ENCODE measurements around the gene MGAT3. TPM values are rescaled to one million over a fixed set of nuclear protein-coding genes. Genes with fewer than 3 reads are reported as not detected.

MGAT3 gene
- total and polyA plus RNA-seq, 2 of the 8 experiments (the other 6 are each of a cell fraction or from before 2014, with no cell fraction given) = 4.3 to 9.2 TPM

DNA sequence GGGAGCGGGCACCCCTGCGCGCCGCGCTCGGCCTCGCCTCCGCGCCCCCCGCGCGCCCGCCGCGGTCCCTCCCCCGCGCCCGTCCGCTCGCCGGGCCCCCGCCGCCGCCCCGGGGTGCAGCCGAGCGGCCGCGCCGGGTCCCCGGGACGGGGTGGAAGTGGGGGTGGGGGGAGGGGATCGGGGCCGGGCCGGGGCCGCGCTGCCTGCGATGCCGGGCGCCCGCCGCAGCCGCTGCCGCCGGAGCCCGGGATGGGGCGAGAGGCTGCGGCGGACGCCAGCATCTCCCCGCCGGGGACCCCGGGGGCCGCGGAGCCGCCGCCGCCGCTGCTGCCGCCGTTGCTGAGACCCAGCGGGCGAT, 365 bp downstream of the MGAT3 start:
- H3K56ac ChIP-seq (replicated peaks; ENCODE audit: insufficient read length, low read depth, low read length) = no peak overlapping the region
- H3K18ac ChIP-seq (ENCODE audit: extremely low read depth, low read length) = no peak overlapping the region
- H4K8ac ChIP-seq (ENCODE audit: extremely low read depth, insufficient read depth, low read length) = no peak overlapping the region
- H3K79me2 ChIP-seq (ENCODE audit: control insufficient read depth in 1 of 2, insufficient read depth in 2 of 2, low read length in 2 of 2) = no peaks in the 10 kb centered on the region
- no peak overlapping the region for H2BK15ac ChIP-seq (ENCODE audit: low read length)
- peaks cover 0 to 29% (median 20%) of the 10 kb centered on the region in 4 experiments; a peak in 6 of 7 replicates for H3K4me1 ChIP-seq (replicated peaks in 1 of 4; ENCODE audit: control insufficient read depth in 3 of 4, insufficient read depth in 4 of 4, low read length in 3 of 4)
- H2BK120ac ChIP-seq (replicated peaks; ENCODE audit: low read depth, low read length) = no peak overlapping the region
- no peak for DNase-seq (ENCODE audit: low read depth in 1 of 2, low spot score in 2 of 2)
- no peaks in the 10 kb centered on the region for H3K9me3 ChIP-seq (ENCODE audit: insufficient read depth in 2 of 2, low read depth in 1 of 2, low read length in 1 of 2)
- no peak overlapping the region for H2BK5ac ChIP-seq (ENCODE audit: low read depth, low read length)
- no peak overlapping the region for H4K5ac ChIP-seq (ENCODE audit: insufficient read length, low read depth, low read length)
- no CpG with 5 or more reads among the region's 63 CpGs for WGBS, 2 experiments (ENCODE audit: extremely low coverage in 1 of 2, insufficient coverage in 1 of 2, insufficient read length in 1 of 2, insufficient replicate concordance in 2 of 2, low coverage in 1 of 2, low lambda C conversion rate in 2 of 2, missing lambda C conversion rate in 1 of 2)
- no peak overlapping the region for H3K27ac ChIP-seq (ENCODE audit: low read depth, low read length)
- no peak overlapping the region for H3K23ac ChIP-seq (ENCODE audit: insufficient read length)
- H2BK20ac ChIP-seq (ENCODE audit: low read length) = no peak overlapping the region
- H3K4me3 ChIP-seq (ENCODE audit: extremely low read depth in 1 of 4, insufficient read depth in 2 of 4, low read depth in 3 of 4, low read length in 4 of 4) = peak overlapping the region; percentile 46 to 89 (median 50); a peak in 6 of 8 replicates
- peaks cover 8% of the 10 kb centered on the region; the same call in 1 of the 2 replicates for H3K23me2 ChIP-seq (ENCODE audit: low read depth, low read length)
- ChIA-PET CTCF (ENCODE audit: partially characterized antibody) (interaction anchor here (1.7 kb wide), 1 partner anchor 57 kb away, joined by 7 read pairs; no protein-coding TSS in a partner anchor), POLR2A (ENCODE audit: partially characterized antibody) (interaction anchor here (0.6 to 2.1 kb wide), 5 partner anchors 11 to 139 kb away, joined by 3 to 8 read pairs (median 3); partner anchors contain the start of gene TAB1)
- H3K14ac ChIP-seq (ENCODE audit: insufficient read length) = no peak overlapping the region
- H3K27me3 ChIP-seq (replicated peaks in 1 of 4; ENCODE audit: control insufficient read depth in 3 of 4, extremely low read depth in 1 of 4, insufficient read depth in 3 of 4, low read length in 3 of 4) = peaks cover 5 to 24% (median 18%) of the 10 kb centered on the region in 4 experiments; a peak in 6 of 7 replicates
- H3K4ac ChIP-seq (replicated peaks; ENCODE audit: insufficient read length, low read depth, low read length) = no peak overlapping the region
- no peak overlapping the region for H2BK12ac ChIP-seq (ENCODE audit: low read depth, low read length)
- no peak for FAIRE-seq
- H3K9ac ChIP-seq (replicated peaks in 1 of 4; ENCODE audit: extremely low read depth in 1 of 4, low read depth in 3 of 4, low read length in 3 of 4) = no peak overlapping the region
- H3K79me1 ChIP-seq (ENCODE audit: low read depth, low read length) = no peaks in the 10 kb centered on the region; the same call in 1 of the 2 replicates
- TF ChIP-seq SUZ12 (IDR thresholded peaks at IDR 0.05; ENCODE audit: low read length) = 0 out of 2 replicates have a peak, but pooled peaks have one; percentile 3
- TF ChIP-seq, protein P1, sequence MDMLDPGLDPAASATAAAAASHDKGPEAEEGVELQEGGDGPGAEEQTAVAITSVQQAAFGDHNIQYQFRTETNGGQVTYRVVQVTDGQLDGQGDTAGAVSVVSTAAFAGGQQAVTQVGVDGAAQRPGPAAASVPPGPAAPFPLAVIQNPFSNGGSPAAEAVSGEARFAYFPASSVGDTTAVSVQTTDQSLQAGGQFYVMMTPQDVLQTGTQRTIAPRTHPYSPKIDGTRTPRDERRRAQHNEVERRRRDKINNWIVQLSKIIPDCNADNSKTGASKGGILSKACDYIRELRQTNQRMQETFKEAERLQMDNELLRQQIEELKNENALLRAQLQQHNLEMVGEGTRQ (IDR thresholded peaks at IDR 0.05; ENCODE audit: low read length) = no peak
- TF ChIP-seq KDM4A (IDR thresholded peaks at IDR 0.05; ENCODE audit: low read depth, low read length, severe bottlenecking) = peak; percentile 24
- no peak overlapping the region for H2AK5ac ChIP-seq (ENCODE audit: low read depth, low read length)
- no peak overlapping the region for H2AFZ ChIP-seq (ENCODE audit: low read length)
- H3K4me2 ChIP-seq (ENCODE audit: insufficient read depth in 1 of 2, low read depth in 2 of 2, low read length in 2 of 2) = peak overlapping the region; percentile 31 to 80
- no peak overlapping the region for H4K91ac ChIP-seq (replicated peaks; ENCODE audit: insufficient read length, low read length)
- H3K36me3 ChIP-seq (ENCODE audit: control insufficient read depth in 2 of 4, insufficient read depth in 4 of 4, low read length in 3 of 4) = no peaks in the 10 kb centered on the region
- peaks cover 0 to 6% of the 10 kb centered on the region in 2 experiments for H4K20me1 ChIP-seq (replicated peaks in 1 of 2; ENCODE audit: control insufficient read depth in 1 of 2, insufficient read depth in 2 of 2, low read length in 2 of 2)

All from H1 (cell line).